D341Med (cell line): ENCODE results near the gene SUN5.
"Not testable (repeated sequence)": the region's sequence is repeated elsewhere in the genome, so short reads cannot be mapped to it uniquely, and the experiment has no call there.

Experiments
- DNase-seq: peaks from one replicate; pipeline ENCODE4 v3.0.0; 2012; ENCODE audit warnings: low spot score

The SUN5 gene

GRCh38 chr20:32965115-32965514 is 39.1 kb downstream of the SUN5 start:
- no peak for DNase-seq

- no peak for DNase-seq
Measured at GRCh38 chr20:32964575-32964974, 39.7 kb downstream of the SUN5 start.

GRCh38 chr20:32963176-32963575 is 41.1 kb downstream of the SUN5 start:
- peak; percentile 14 for DNase-seq

GRCh38 chr20:32962646-32963045 is 41.6 kb downstream of the SUN5 start:
- not testable (repeated sequence) for DNase-seq

- peak; percentile 12 for DNase-seq
Measured at GRCh38 chr20:32962053-32962452, 42.2 kb downstream of the SUN5 start.

- DNase-seq, result peak; percentile 13
Measured at GRCh38 chr20:32960849-32961731, 43.1 kb downstream of the SUN5 start.

GRCh38 chr20:32960222-32960518 is 44.1 kb downstream of the SUN5 start:
- peak; percentile 14 for DNase-seq

- no peak for DNase-seq
Measured at GRCh38 chr20:32959351-32960221, 44.6 kb downstream of the SUN5 start.

- no peak for DNase-seq
Measured at GRCh38 chr20:32958574-32958973, 45.7 kb downstream of the SUN5 start.

- DNase-seq, result no peak
Measured at GRCh38 chr20:32957459-32957858, 46.8 kb downstream of the SUN5 start.

- DNase-seq, result not testable (repeated sequence)
Measured at GRCh38 chr20:32950539-32950938, 53.7 kb downstream of the SUN5 start.

GRCh38 chr20:32946629-32947028 is 57.6 kb downstream of the SUN5 start:
- no peak for DNase-seq

- peak; percentile 50 for DNase-seq
Measured at GRCh38 chr20:32945710-32946221, 58.5 kb downstream of the SUN5 start.

- no peak for DNase-seq
Measured at GRCh38 chr20:32943490-32944052, 60.7 kb downstream of the SUN5 start.

GRCh38 chr20:32941155-32941885 is 62.9 kb downstream of the SUN5 start:
- DNase-seq, result no peak

- no peak for DNase-seq
Measured at GRCh38 chr20:32934580-32934979, 69.7 kb downstream of the SUN5 start.
